Fibroblast of lung (primary cell): ENCODE results near the gene RNF220. TPM values are rescaled to one million over a fixed set of nuclear protein-coding genes. Genes with fewer than 3 reads are reported as not detected.

Experiments used
- DNase-seq, 2 donors: peaks; one replicate each; pipeline versions ENCODE4 v3.0.0 to v3.0.0-alpha.2; 2010; ENCODE audit warnings: low read depth in 2 of 2
- H2AFZ ChIP-seq: 2 replicates; pipeline ENCODE4 v1.5.1; 2012; ENCODE audit warnings: low read length, control low read depth, inconsistent platforms
- H3K27ac ChIP-seq: 2 replicates; pipeline ENCODE4 v1.5.1; 2011; ENCODE audit warnings: low read length, control low read depth; ENCODE audit not compliant: insufficient read depth
- H3K27me3 ChIP-seq: 2 replicates; pipeline ENCODE4 v1.5.1; 2011; ENCODE audit warnings: mild to moderate bottlenecking, low read length; ENCODE audit not compliant: control insufficient read depth, insufficient read depth
- H3K36me3 ChIP-seq: 2 replicates; pipeline ENCODE4 v1.5.1; 2011; ENCODE audit warnings: low read length; ENCODE audit not compliant: control insufficient read depth, insufficient read depth
- H3K4me1 ChIP-seq: 2 replicates; pipeline ENCODE4 v1.5.1; 2011; ENCODE audit warnings: low read length; ENCODE audit not compliant: control insufficient read depth, insufficient read depth; ENCODE audit errors: extremely low read depth
- H3K4me2 ChIP-seq: 2 replicates; pipeline ENCODE4 v1.5.1; 2011; ENCODE audit warnings: low read length, control low read depth; ENCODE audit not compliant: insufficient read depth; ENCODE audit errors: extremely low read depth
- H3K4me3 ChIP-seq, 4 experiments: fragments of 200-600 bp in 1 of 4; sonication (generic) in 1 of 4; replicated peaks in 1 of 4; 2 replicates each; pipeline ENCODE4 v1.5.1; 2011 to 2016; ENCODE audit warnings: low read length in 4 of 4, low read depth in 3 of 4, mild to moderate bottlenecking in 3 of 4, control low read depth in 2 of 4, inconsistent platforms in 1 of 4, mixed read lengths in 1 of 4; ENCODE audit not compliant: insufficient read depth in 1 of 4; ENCODE audit errors: control extremely low read depth in 1 of 4
- H3K79me2 ChIP-seq: 2 replicates; pipeline ENCODE4 v1.5.1; 2012; ENCODE audit warnings: mild to moderate bottlenecking, low read length, inconsistent platforms; ENCODE audit not compliant: control insufficient read depth, insufficient read depth
- H3K9ac ChIP-seq: 2 replicates; pipeline ENCODE4 v1.5.1; 2011; ENCODE audit warnings: mild to moderate bottlenecking, low read length, control low read depth; ENCODE audit not compliant: insufficient read depth
- H3K9me3 ChIP-seq: 2 replicates; pipeline ENCODE4 v1.5.1; 2012; ENCODE audit warnings: low read depth, low read length; ENCODE audit not compliant: control insufficient read depth, insufficient read depth
- H4K20me1 ChIP-seq: 2 replicates; pipeline ENCODE4 v1.5.1; 2011; ENCODE audit warnings: low read length; ENCODE audit not compliant: control insufficient read depth, insufficient read depth; ENCODE audit errors: extremely low read depth
- CTCF ChIP-seq, 2 donors: IDR thresholded peaks in 1 of 2; conservative IDR thresholded peaks in 1 of 2; 1 replicate in 1 of 2; 2 replicates in 1 of 2; pipeline ENCODE4 v1.5.1; 2011 to 2012; ENCODE audit warnings: low read length in 2 of 2, control low read depth in 1 of 2, inconsistent platforms in 1 of 2, low read depth in 1 of 2, mild to moderate bottlenecking in 1 of 2
- EZH2 ChIP-seq: IDR thresholded peaks from 2 replicates; pipeline ENCODE4 v1.5.1; 2012; ENCODE audit warnings: low read length, control low read depth, mild to moderate bottlenecking; ENCODE audit errors: missing control alignments
- polyA plus RNA-seq, 2 donors: library from polyadenylated mRNA; depleted of rRNA in 1 of 2; stranded (reverse) in 1 of 2; unstranded in 1 of 2; fragments of >200 nt; gene quantifications; 2 replicates each; pipeline ENCODE4 v1.2.1, GENCODE V29; 2011 to 2012; ENCODE audit warnings: missing spikeins in 1 of 2
- total RNA-seq: library from RNA; depleted of rRNA; stranded (reverse); fragments of >200 nt; gene quantifications from 2 replicates; pipeline ENCODE4 v1.2.1, GENCODE V29; 2014

The RNF220 gene
- total and polyA plus RNA-seq, 2 donors (not counting 1 experiment from before 2014, with no cell fraction given): 42.3 to 52.0 TPM

GRCh38 chr1:44523593-44524591 is 118.8 kb downstream of the RNF220 start:
- Histone ChIP-seq H3K27me3 (peaks cover 23% of the 10 kb centered on the region), H3K9me3 (no peaks in the 10 kb centered on the region), H3K27ac (no peak overlapping the region), H3K79me2 (no peaks in the 10 kb centered on the region), H3K36me3 (no peaks in the 10 kb centered on the region), H2AFZ (no peak overlapping the region), H3K9ac (no peak overlapping the region), H3K4me3 (no peak overlapping the region), H3K4me1 (no peaks in the 10 kb centered on the region), H3K4me2 (no peak overlapping the region), H4K20me1 (no peaks in the 10 kb centered on the region)
- no peak for TF ChIP-seq EZH2
- TF ChIP-seq CTCF (conservative IDR thresholded peaks at IDR 0.05 in 1 of 2, IDR thresholded peaks at IDR 0.05 in 1 of 2; ENCODE audit: low read depth in 1 of 2, low read length in 2 of 2): no peak
- no peak for DNase-seq

- Histone ChIP-seq H3K79me2 (no peaks in the 10 kb centered on the region), H3K36me3 (no peaks in the 10 kb centered on the region), H3K9ac (no peak overlapping the region), H3K4me2 (peak overlapping the region; percentile 13), H3K27ac (no peak overlapping the region), H3K27me3 (peaks cover 23% of the 10 kb centered on the region), H4K20me1 (no peaks in the 10 kb centered on the region), H3K9me3 (no peaks in the 10 kb centered on the region), H3K4me3 (no peak overlapping the region), H2AFZ (no peak overlapping the region), H3K4me1 (no peaks in the 10 kb centered on the region)
- no peak for TF ChIP-seq CTCF (conservative IDR thresholded peaks at IDR 0.05 in 1 of 2, IDR thresholded peaks at IDR 0.05 in 1 of 2; ENCODE audit: low read depth in 1 of 2, low read length in 2 of 2)
- TF ChIP-seq EZH2: no peak
- DNase-seq: no peak
These were observed 119.8 kb downstream of the RNF220 start for GRCh38 chr1:44524655-44525500.
